Right lobe of liver (tissue), 6 donors: Measurements from ENCODE around the gene CCDC179. TPM values are rescaled to one million over a fixed set of nuclear protein-coding genes. Genes with fewer than 3 reads are reported as not detected.

Experiments used
- ATAC-seq, 4 donors: fragments of 200-7000 bp; cut with Tn5 transposase; one replicate each; pipeline ENCODE4 v1.9.1; 2020; ENCODE audit warnings: mild to moderate bottlenecking in 4 of 4, moderate library complexity in 4 of 4
- DNase-seq, 3 donors: peaks; one replicate each; pipeline ENCODE4 v3.0.0-alpha.2; 2020
- H3K27ac ChIP-seq, 3 donors: fragments of 200-600 bp; one replicate each; pipeline ENCODE4 v1.8.0; 2022
- H3K27me3 ChIP-seq, 2 donors: fragments of 200-600 bp; one replicate each; pipeline ENCODE4 v1.8.0; 2022
- H3K36me3 ChIP-seq, 4 donors: fragments of 200-600 bp; sonication (generic) in 1 of 4; one replicate each; pipeline versions ENCODE4 v1.5.1 to v1.8.0; 2017 to 2022; ENCODE audit warnings: control low read depth in 1 of 4
- H3K4me1 ChIP-seq, 4 donors: fragments of 200-600 bp; sonication (generic) in 1 of 4; one replicate each; pipeline versions ENCODE4 v1.5.1 to v1.8.0; 2017 to 2022; ENCODE audit warnings: control low read depth in 1 of 4
- H3K4me3 ChIP-seq, 3 donors: fragments of 200-600 bp; one replicate each; pipeline ENCODE4 v1.8.0; 2022
- H3K9me3 ChIP-seq, 4 donors: fragments of 200-600 bp; sonication (generic) in 1 of 4; one replicate each; pipeline versions ENCODE4 v1.5.1 to v1.8.0; 2017 to 2022; ENCODE audit warnings: control low read depth in 1 of 4
- CTCF ChIP-seq, 4 donors: fragments of 200-600 bp in 3 of 4; fragments of 450-650 bp in 1 of 4; IDR thresholded peaks; one replicate each; pipeline versions ENCODE4 v1.5.1 to v1.8.0; 2016 to 2022; ENCODE audit warnings: antibody characterized with exemption in 4 of 4, mild to moderate bottlenecking in 2 of 4
- POLR2A ChIP-seq: fragments of 450-650 bp; IDR thresholded peaks from one replicate; pipeline ENCODE4 v1.6.1; 2017; ENCODE audit warnings: antibody characterized with exemption, mild to moderate bottlenecking
- WGBS: methylation state at CpG from one replicate; pipeline ENCODE4 v1.1.6; 2018; ENCODE audit warnings: low coverage, low lambda C conversion rate; ENCODE audit not compliant: insufficient coverage; ENCODE audit errors: missing lambda C conversion rate; 5-methylcytosine and 5-hydroxymethylcytosine counted together
- intact Hi-C, 2 donors: fragments of 100-400 bp; cut with DNase I; formaldehyde crosslinking; loops; one replicate each; pipeline versions ENCODE4 v1.11.2 to v1.14.1; 2022
- long read RNA-seq: library from polyadenylated mRNA; unstranded; transcript quantifications from one replicate; pipeline ENCODE4 v2.0.0, GENCODE V29; 2019
- total RNA-seq, 6 experiments: library from RNA; depleted of rRNA in 2 of 6; stranded (reverse); fragments of >200 nt in 2 of 6; fragmentation: NEBNext Ultra II Directional in 3 of 6; extraction: Animal tissue kit (Norgen Biotek cat#: 25700) in 3 of 6; gene quantifications; one replicate each; pipeline versions ENCODE4 v1.1.0 to v1.2.4, GENCODE V29; 2016 to 2023
- donor health status: DM: no; HTN: yes; CAD: no.
- donor health status: DM: no; HTN: no; CAD: no.
- donor health status: DM: no; HTN: no; CAD: no.
- donor health status: DM: no; HTN: yes; CAD: no.
- donor health status: DM: no; HTN: yes; CAD: no.

CCDC179 gene
- total RNA-seq: not detected
- long read RNA-seq: 0 reads

- no CpG with 5 or more reads among the region's 4 CpGs for WGBS
- TF ChIP-seq CTCF (IDR thresholded peaks at IDR 0.05): no peak
- no peak for TF ChIP-seq POLR2A
- Histone ChIP-seq H3K36me3 (no peaks in the 10 kb centered on the region), H3K27me3 (no peaks in the 10 kb centered on the region), H3K4me1 (no peaks in the 10 kb centered on the region), H3K9me3 (no peaks in the 10 kb centered on the region), H3K27ac (no peak within 1 kb of the TSS), H3K4me3 (no peak within 1 kb of the TSS)
- intact Hi-C loops: no loop called here
- ATAC-seq (no peak), DNase-seq (no peak)
Observed at GRCh38 chr11:22860241-22860640, at the start of gene CCDC179. CCDC179 (minus strand) TSS chr11:22860474; CDS start chr11:22860421, 53 bp downstream.

- WGBS: 60% methylated on average over 1 of the region's 1 CpG
- Histone ChIP-seq H3K4me3 (no peak overlapping the region), H3K9me3 (no peaks in the 10 kb centered on the region), H3K27ac (no peak overlapping the region), H3K36me3 (no peaks in the 10 kb centered on the region), H3K4me1 (peaks cover 0 to 3% (median 0%) of the 10 kb centered on the region in 4 donors), H3K27me3 (no peaks in the 10 kb centered on the region)
- DNase-seq (no peak), ATAC-seq (no peak)
- TF ChIP-seq CTCF (IDR thresholded peaks at IDR 0.05): no peak
- TF ChIP-seq POLR2A: no peak
- intact Hi-C loops: no loop called here
Observed at GRCh38 chr11:22903782-22904181, 43.5 kb upstream of the CCDC179 start.

GRCh38 chr11:22901603-22902002 lies 41.3 kb upstream of the CCDC179 start:
- TF ChIP-seq POLR2A (no peak), CTCF (IDR thresholded peaks at IDR 0.05) (no peak)
- 92% methylated on average over 4 of the region's 4 CpGs for WGBS
- no peak for DNase-seq
- no peak overlapping the region for H3K27ac ChIP-seq
- no peak for ATAC-seq
- intact Hi-C loops: no loop called here
- H3K4me3 ChIP-seq: no peak overlapping the region
- peaks cover 0 to 3% (median 0%) of the 10 kb centered on the region in 4 donors for H3K4me1 ChIP-seq
- no peaks in the 10 kb centered on the region for H3K9me3 ChIP-seq
- H3K36me3 ChIP-seq: no peaks in the 10 kb centered on the region
- H3K27me3 ChIP-seq: no peaks in the 10 kb centered on the region

GRCh38 chr11:22900764-22901486 lies 40.7 kb upstream of the CCDC179 start:
- DNase-seq (no peak), ATAC-seq (no peak)
- H3K27ac ChIP-seq: no peak overlapping the region
- TF ChIP-seq POLR2A: no peak
- TF ChIP-seq CTCF (IDR thresholded peaks at IDR 0.05): no peak
- H3K9me3 ChIP-seq: no peaks in the 10 kb centered on the region
- intact Hi-C loops: no loop called here
- no peaks in the 10 kb centered on the region for H3K36me3 ChIP-seq
- peaks cover 0 to 3% (median 0%) of the 10 kb centered on the region in 4 donors for H3K4me1 ChIP-seq
- no peak overlapping the region for H3K4me3 ChIP-seq
- H3K27me3 ChIP-seq: no peaks in the 10 kb centered on the region
